HEK293T (cell line): ENCODE data around the gene DET1.
"Not testable (repeated sequence)": the region's sequence is repeated elsewhere in the genome, so short reads cannot be mapped to it uniquely, and the experiment has no call there.

Experiments
- CTCF ChIA-PET: fragments of 350-600 bp; formaldehyde crosslinking; extraction: SDS; loops from one replicate; lab custom pipeline; 2021; ENCODE audit warnings: antibody characterized with exemption, inconsistent platforms; lab: Yijun Ruan, JAX
- POLR2A ChIA-PET: fragments of 350-600 bp; formaldehyde crosslinking; extraction: SDS; loops from one replicate; lab custom pipeline; 2020; ENCODE audit warnings: antibody characterized with exemption, inconsistent platforms; lab: Yijun Ruan, JAX
- DNase-seq: peaks from one replicate; pipeline ENCODE4 v3.0.0; 2012; ENCODE audit warnings: mixed read lengths; ENCODE audit errors: extremely low spot score
- ARNT ChIP-seq: fragments of 450-650 bp; IDR thresholded peaks from 2 replicates; pipeline ENCODE4 v1.6.1; 2017; ENCODE audit warnings: mild to moderate bottlenecking
- BHLHE40 ChIP-seq: fragments of 450-650 bp; IDR thresholded peaks from 2 replicates; pipeline ENCODE4 v1.6.1; 2016; ENCODE audit warnings: mild to moderate bottlenecking, moderate library complexity, borderline replicate concordance
- CTBP1 ChIP-seq: fragments of 450-650 bp; IDR thresholded peaks from 2 replicates; pipeline ENCODE4 v1.6.1; 2016; ENCODE audit warnings: borderline replicate concordance
- ELF4 ChIP-seq: fragments of 450-650 bp; IDR thresholded peaks from 2 replicates; pipeline ENCODE4 v1.6.1; 2017; ENCODE audit warnings: antibody characterized with exemption
- FOXA1 ChIP-seq: fragments of 450-650 bp; IDR thresholded peaks from 2 replicates; pipeline ENCODE4 v1.6.1; 2016; ENCODE audit warnings: mild to moderate bottlenecking
- FOXK2 ChIP-seq: fragments of 450-650 bp; IDR thresholded peaks from 2 replicates; pipeline ENCODE4 v1.6.1; 2016; ENCODE audit warnings: mild to moderate bottlenecking
- FOXM1 ChIP-seq: fragments of 450-650 bp; IDR thresholded peaks from 2 replicates; pipeline ENCODE4 v1.6.1; 2017; ENCODE audit warnings: mild to moderate bottlenecking, borderline replicate concordance
- HDGF ChIP-seq: fragments of 450-650 bp; IDR thresholded peaks from 2 replicates; pipeline ENCODE4 v1.6.1; 2017; ENCODE audit warnings: antibody characterized with exemption, borderline replicate concordance
- L3MBTL2 ChIP-seq: fragments of 450-650 bp; conservative IDR thresholded peaks from 2 replicates; pipeline ENCODE4 v1.6.1; 2016; ENCODE audit warnings: mild to moderate bottlenecking
- LEF1 ChIP-seq: fragments of 450-650 bp; IDR thresholded peaks from 2 replicates; pipeline ENCODE4 v1.6.1; 2017; ENCODE audit warnings: mild to moderate bottlenecking, borderline replicate concordance
- NFRKB ChIP-seq: fragments of 450-650 bp; IDR thresholded peaks from 2 replicates; pipeline ENCODE4 v1.6.1; 2016; ENCODE audit warnings: mild to moderate bottlenecking, moderate library complexity
- SP1 ChIP-seq: fragments of 450-650 bp; IDR thresholded peaks from 2 replicates; pipeline ENCODE4 v1.6.1; 2017
- SUZ12 ChIP-seq: fragments of 450-650 bp; IDR thresholded peaks from 2 replicates; pipeline ENCODE4 v1.6.1; 2016; ENCODE audit warnings: mild to moderate bottlenecking
- TARDBP ChIP-seq: fragments of 450-650 bp; IDR thresholded peaks from 2 replicates; pipeline ENCODE4 v1.6.1; 2016
- ZNF384 ChIP-seq: fragments of 450-650 bp; IDR thresholded peaks from 2 replicates; pipeline ENCODE4 v1.6.1; 2016
- TF ChIP-seq, protein P1 (sequence below): fragments of 450-650 bp; IDR thresholded peaks from 2 replicates; pipeline ENCODE4 v1.6.1; 2016

The DET1 gene

DNA sequence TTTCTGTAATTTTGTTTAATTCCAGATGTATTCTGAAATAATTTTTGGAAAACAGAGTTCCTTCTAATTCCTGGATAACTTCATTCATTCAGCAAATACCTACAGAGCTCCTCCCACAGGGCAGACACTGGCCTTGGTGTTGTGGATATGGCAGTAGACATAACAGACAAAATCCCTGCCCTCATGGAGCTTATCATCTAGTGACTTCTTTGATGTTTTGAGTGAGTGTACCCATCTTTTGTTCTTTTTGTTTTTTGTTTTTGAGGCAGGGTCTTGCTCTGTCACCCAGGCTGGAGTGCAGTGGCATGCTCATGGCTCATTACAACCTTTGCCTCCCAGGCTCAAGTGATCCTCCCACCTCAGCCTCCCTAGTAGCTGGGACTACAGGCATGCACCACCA lies 21.1 kb downstream of the DET1 start:
- TF ChIP-seq LEF1, result no peak
- TF ChIP-seq FOXK2, result no peak
- no peak for TF ChIP-seq TARDBP
- no peak for TF ChIP-seq SP1
- TF ChIP-seq, protein P1, sequence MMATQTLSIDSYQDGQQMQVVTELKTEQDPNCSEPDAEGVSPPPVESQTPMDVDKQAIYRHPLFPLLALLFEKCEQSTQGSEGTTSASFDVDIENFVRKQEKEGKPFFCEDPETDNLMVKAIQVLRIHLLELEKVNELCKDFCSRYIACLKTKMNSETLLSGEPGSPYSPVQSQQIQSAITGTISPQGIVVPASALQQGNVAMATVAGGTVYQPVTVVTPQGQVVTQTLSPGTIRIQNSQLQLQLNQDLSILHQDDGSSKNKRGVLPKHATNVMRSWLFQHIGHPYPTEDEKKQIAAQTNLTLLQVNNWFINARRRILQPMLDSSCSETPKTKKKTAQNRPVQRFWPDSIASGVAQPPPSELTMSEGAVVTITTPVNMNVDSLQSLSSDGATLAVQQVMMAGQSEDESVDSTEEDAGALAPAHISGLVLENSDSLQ, result no peak
- no peak for TF ChIP-seq CTBP1
- no peak for TF ChIP-seq ARNT
- TF ChIP-seq FOXA1, result no peak
- TF ChIP-seq HDGF, result no peak
- no peak for TF ChIP-seq SUZ12
- no peak for TF ChIP-seq NFRKB
- no peak for TF ChIP-seq FOXM1
- no peak for TF ChIP-seq L3MBTL2
- no peak for TF ChIP-seq ZNF384
- no peak for TF ChIP-seq BHLHE40
- no peak for TF ChIP-seq ELF4
- ChIA-PET CTCF (no interaction called here), POLR2A (no interaction called here)
- DNase-seq, result no peak

DNA sequence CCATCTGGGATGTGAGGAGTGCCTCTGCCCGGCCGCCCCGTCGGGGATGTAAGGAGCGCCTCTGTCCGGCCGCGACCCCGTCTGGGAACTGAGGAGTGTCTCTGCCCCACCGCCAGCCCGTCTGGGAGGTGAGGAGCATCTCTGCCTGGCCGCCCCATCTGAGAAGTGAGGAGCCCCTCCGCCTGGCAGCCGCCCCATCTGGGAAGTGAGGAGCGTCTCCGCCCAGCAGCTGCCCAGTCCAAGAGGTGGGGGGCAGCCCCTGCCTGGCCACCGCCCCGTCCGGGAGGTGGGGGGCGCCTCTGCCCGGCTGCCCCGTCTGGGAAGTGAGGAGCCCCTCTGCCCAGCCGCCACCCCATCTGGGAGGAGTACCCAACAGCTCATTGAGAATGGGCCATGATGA lies 22.4 kb downstream of the DET1 start:
- DNase-seq, CTCF ChIA-PET, POLR2A ChIA-PET: not testable (repeated sequence)

DNA sequence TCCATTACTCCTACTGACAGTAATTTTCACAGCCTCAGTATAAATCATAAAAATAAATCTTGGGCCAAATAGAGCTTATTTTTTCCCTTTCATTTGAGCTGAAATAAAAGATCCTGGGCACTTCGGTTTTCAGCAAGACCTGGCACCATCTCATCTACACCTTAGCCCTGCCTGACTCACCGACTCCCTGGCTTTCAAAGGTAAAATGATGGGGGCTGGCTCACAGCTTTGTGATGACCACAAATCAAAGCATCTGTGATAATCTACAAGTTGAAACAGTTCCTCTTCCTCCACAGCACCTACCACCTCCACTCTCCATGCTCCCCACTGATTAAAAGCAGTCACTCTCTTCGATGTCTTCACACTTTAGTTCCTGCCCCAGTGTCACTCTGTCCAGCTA lies 27.6 kb downstream of the DET1 start:
- POLR2A ChIA-PET, result no interaction called here
- no peak for TF ChIP-seq SUZ12
- TF ChIP-seq ZNF384, result no peak
- CTCF ChIA-PET, result no interaction called here
- DNase-seq, result no peak

DNA sequence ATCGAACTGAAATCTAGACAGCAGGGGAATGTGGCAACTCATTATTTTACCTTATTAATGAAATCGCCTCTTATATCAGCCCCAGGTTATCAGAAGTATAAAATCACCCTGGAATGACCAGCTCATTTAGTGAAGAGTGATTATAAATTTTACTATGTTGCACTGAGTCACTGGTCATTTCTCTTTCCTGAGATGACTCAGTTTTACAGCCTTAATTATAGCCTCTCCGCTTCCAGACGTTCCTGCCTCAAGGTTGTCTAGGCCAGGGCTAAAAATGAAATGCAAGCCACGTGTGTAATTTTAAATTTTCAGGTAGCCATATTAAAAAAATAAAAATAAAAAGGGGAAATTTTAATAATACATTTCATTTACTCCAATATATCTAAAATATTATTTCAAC lies 33.3 kb downstream of the DET1 start:
- no peak for DNase-seq
- ChIA-PET POLR2A (no interaction called here), CTCF (no interaction called here)
- no peak for TF ChIP-seq ARNT
- TF ChIP-seq, protein P1, result no peak
- TF ChIP-seq L3MBTL2, result no peak
- TF ChIP-seq FOXK2, result no peak
- no peak for TF ChIP-seq SP1
- no peak for TF ChIP-seq CTBP1
- TF ChIP-seq SUZ12, result no peak
- no peak for TF ChIP-seq FOXA1
- TF ChIP-seq BHLHE40, result no peak
- no peak for TF ChIP-seq TARDBP
- TF ChIP-seq FOXM1, result no peak
- TF ChIP-seq NFRKB, result no peak
- no peak for TF ChIP-seq LEF1
- TF ChIP-seq HDGF, result no peak
- no peak for TF ChIP-seq ZNF384
- TF ChIP-seq ELF4, result no peak

DNA sequence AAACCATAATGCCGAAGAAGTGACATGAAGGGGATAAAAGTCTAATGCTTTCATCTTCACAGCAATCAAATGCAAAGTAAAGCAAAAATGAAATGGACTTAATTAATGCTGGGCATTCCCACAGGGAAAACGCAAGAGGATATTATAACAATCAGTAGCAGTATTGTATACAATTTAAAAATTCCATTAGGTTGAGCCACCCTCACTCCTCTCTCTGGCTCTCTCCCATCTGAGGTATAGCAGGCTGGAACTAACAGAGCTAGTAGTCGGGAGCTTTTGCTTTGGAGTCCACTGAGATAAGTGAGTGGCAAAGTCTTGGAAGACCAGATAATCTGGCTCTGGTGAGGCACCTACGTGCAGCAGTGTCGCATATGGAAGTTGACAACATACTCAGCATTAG lies 33.9 kb downstream of the DET1 start:
- TF ChIP-seq FOXA1 (no peak), SUZ12 (no peak), FOXK2 (no peak)
- TF ChIP-seq, protein P1, result no peak
- POLR2A ChIA-PET, result no interaction called here
- CTCF ChIA-PET, result no interaction called here
- no peak for DNase-seq

DNA sequence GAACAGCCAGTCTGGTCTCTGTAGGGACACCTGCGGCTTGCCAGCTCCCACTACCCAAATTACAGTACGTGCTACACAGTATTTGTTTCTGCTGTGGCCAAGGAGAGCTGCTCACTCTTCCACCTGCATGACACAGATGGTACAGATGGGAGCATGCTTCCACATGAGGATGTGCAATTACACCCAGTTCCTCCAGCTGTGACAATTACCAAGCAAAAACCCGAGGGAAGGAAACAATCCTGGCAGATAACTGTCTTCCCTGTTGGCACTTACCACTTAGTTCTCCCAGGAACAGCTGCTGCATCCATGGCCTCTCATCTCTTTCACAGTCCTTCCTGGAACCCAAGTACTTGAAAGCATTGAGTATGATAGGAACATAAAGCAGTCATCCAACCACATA lies 34.4 kb downstream of the DET1 start:
- TF ChIP-seq NFRKB (no peak), ELF4 (no peak), TARDBP (no peak), ZNF384 (no peak), LEF1 (no peak), L3MBTL2 (no peak), FOXA1 (no peak), BHLHE40 (no peak)
- TF ChIP-seq, protein P1, result no peak
- ChIA-PET CTCF (no interaction called here), POLR2A (no interaction called here)
- no peak for DNase-seq

DNA sequence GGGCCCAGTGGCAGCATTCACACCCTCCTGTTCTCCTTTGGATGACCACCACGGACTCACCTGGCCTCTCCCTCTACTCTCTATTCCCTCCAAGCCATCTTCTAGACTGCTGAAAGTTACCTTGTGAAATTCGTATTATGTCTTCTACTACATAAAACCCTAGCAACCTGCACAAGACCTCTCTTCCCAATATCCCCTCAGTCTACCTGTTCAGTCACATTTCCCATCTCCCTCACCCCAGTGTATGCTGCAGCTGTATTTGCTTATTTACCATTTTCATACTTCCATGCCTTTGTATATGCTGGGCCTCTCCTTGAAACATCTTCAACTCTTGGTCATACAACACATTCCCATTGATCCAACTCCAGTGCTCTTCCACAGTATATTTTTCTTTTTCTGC lies 35.3 kb downstream of the DET1 start:
- ChIA-PET POLR2A (no interaction called here), CTCF (no interaction called here)
- DNase-seq, result no peak
- no peak for TF ChIP-seq TARDBP
- no peak for TF ChIP-seq FOXK2
- TF ChIP-seq, protein P1, result no peak
- TF ChIP-seq FOXM1, result no peak
- TF ChIP-seq HDGF, result no peak
- TF ChIP-seq ZNF384, result no peak
